Skin epidermis (tissue), 12 donors: ENCODE results near the gene OR6N1.

ENCODE experiments used
- H3K27ac ChIP-seq, 21 experiments: fragments of 200-600 bp; sonication (generic) in 11 of 21; one replicate each; pipeline ENCODE4 v1.5.0; 2020; ENCODE audit warnings: mild to moderate bottlenecking in 3 of 21, inconsistent platforms in 2 of 21, moderate library complexity in 2 of 21
- H3K4me3 ChIP-seq, 7 experiments: fragments of 200-600 bp; sonication (generic) in 2 of 7; one replicate each; pipeline ENCODE4 v1.5.0; 2020; ENCODE audit warnings: inconsistent platforms in 2 of 7, mild to moderate bottlenecking in 2 of 7, moderate library complexity in 1 of 7

The OR6N1 gene

DNA sequence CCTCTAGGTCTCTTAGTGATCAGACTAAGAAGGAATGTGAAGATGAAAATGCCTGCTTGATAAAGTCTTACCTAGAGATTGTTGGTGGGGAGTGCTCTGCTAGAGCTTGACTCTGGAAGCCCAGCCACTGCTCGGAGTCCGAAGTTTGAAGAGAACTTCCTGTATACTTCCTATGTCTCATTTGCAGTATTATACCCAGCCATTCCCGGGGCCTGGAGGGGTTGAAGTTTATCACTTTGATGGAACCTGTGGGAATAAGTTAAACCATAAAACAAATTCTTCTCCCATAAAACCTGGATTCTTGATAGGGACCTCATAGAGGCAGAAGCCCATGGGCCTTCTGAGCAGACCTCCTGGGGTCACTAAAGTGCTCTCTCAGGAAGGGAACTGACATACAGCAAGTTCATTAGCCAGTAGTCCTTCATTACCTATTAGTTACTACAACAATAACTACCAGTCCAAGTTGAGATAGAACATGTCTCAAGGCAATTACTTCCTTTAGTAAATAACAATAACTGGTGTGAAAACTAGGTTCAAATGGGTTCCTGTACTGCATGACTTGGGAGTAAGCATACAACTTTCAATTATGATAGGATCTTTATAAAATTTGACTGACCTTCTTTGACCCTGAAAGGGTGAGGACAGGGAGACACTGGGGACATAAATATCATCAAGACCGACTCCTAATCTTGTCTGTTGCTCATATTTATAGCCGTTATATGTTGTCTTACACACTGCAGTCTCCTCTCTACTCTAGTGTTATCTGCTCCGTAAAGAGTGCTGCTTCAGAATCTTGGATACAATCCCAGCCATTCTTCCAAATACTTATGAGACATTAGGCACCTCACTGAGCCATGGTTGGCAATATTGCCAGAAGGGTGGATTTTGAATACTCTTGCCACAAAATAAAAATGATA lies at the start of gene OR6N1:
TSS of gene OR6N1 (minus strand) at position 246 of the 917 bp plus-strand sequence. CDS start 5,513 bp downstream, outside the sequence.
- Histone ChIP-seq H3K4me3 (no peak within 1 kb of the TSS), H3K27ac (no peak within 1 kb of the TSS)

- Histone ChIP-seq H3K4me3 (no peak overlapping the region), H3K27ac (no peak overlapping the region)
These were observed 49.7 kb upstream of the OR6N1 start for GRCh38 chr1:158821723-158822122.

DNA sequence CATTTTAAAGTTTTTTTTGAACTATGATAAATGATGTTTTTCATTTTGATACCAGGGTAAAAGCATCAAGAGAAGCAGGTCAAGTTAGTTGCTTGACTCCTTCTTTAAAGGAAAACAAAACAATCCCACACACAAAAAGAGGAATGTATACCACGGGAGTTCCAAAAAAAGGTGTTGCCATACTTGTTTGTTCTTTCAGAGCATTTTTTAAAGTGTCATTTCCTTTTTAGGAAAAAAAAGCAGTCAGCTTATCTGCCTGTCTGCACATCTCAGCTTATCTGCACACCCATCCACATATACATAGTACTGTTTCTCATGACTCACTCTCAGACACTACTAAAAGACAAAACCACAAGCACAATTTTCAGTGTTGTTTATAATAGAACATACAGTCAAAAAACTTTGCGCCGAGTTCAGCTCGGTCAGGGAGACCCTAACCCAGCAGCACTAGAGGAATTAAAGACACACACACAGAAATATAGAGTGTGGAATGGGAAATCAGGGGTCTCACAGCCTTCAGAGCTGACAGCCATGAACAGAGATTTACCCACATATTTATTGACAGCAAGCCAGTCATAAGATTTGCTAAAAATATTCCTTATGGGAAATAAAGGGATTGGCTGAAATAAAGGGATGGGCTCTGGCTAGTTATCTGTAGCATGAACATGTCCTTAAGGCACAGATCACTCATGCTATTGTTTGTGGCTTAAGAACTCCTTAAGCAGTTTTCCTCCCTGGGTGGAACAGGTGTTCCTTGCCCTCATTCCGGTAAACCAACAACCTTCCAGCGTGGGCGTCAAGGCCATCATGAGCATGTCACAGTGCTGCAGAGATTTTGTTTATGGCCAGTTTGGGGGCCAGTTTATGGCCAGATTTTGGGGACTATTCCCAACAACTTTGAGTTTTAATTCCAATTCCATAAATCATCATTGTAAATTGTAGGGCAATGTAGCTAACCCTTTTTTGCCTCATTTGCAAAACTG lies 47.8 kb upstream of the OR6N1 start:
- peak overlapping the region in 8 of 21 experiments; percentile 43 to 78 (median 60) for H3K27ac ChIP-seq
- H3K4me3 ChIP-seq, result no peak overlapping the region

- no peak overlapping the region for H3K4me3 ChIP-seq
- peak overlapping the region in 9 of 21 experiments; percentile 21 to 78 (median 58) for H3K27ac ChIP-seq
These were observed 47.0 kb upstream of the OR6N1 start for GRCh38 chr1:158818975-158819431.

- Histone ChIP-seq H3K27ac (peak overlapping the region in 8 of 21 experiments; percentile 43 to 78 (median 60)), H3K4me3 (no peak overlapping the region)
These were observed 46.6 kb upstream of the OR6N1 start for GRCh38 chr1:158818560-158818959.

DNA sequence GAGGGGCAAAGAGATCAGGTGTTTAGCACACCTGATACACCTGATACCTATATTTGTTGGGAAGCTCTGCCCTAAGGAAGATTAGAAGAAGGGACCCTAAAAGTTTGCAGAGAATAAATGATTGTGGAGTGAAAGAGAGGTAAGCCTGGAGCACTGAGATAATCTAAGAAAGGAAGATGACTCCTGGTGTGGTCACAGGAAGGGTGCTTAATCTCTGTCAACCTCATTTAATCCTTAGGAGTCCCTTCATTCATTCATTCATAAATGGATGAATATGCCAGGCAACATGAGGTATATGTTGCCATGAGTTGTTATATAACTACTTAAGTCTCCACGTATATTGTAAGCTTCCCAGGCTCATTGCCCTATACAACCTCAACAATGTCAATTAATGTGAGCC lies 43.0 kb upstream of the OR6N1 start:
- Histone ChIP-seq H3K27ac (no peak overlapping the region), H3K4me3 (no peak overlapping the region)

DNA sequence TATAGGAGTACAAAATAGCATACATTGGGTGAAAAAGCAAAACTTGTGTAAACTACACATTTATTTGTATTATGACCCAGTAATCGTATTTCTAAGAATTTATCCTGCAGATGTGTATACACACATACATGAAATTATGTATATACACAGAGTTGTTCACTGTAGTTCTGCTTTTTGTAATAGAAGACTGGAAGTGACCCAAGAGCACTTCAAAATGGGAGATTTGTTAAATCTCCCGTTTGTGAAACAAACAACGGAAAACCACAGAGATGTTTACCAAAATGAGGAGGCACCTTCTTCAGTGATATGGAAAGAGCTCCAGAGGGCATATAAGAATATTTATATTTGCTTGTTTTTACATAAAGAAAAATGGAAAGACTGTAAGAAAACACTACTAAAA lies 41.2 kb upstream of the OR6N1 start:
- peak overlapping the region in 2 of 21 experiments; percentile 21 to 48 for H3K27ac ChIP-seq

GRCh38 chr1:158812336-158812735 lies 40.3 kb upstream of the OR6N1 start:
- peak overlapping the region in 1 of 21 experiments; percentile 48 for H3K27ac ChIP-seq
- no peak overlapping the region for H3K4me3 ChIP-seq

More for the DNA sequence above, 41.2 kb upstream of the OR6N1 start:
- H3K4me3 ChIP-seq, result no peak overlapping the region

DNA sequence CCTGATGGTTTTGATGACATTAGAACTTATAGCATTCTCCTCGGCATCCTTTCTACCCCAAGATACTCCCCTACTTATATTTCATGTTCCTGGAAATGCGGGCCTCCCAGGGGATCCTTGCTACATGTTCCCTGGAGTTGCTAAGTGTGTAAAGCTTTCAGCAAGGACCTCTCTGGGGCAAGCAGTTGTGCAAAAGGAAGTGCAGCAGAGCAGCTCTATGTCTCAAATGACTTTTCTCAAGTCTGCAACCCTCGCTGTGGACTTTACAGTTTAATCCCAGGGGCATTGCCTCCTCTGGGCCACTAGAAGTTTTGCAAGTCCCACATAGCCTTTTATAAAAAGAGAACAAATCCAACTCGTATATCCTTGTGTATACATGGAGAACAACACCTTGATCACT lies 38.3 kb upstream of the OR6N1 start:
- H3K27ac ChIP-seq, result peak overlapping the region in 5 of 21 experiments; percentile 18 to 61 (median 29)
- H3K4me3 ChIP-seq, result no peak overlapping the region

DNA sequence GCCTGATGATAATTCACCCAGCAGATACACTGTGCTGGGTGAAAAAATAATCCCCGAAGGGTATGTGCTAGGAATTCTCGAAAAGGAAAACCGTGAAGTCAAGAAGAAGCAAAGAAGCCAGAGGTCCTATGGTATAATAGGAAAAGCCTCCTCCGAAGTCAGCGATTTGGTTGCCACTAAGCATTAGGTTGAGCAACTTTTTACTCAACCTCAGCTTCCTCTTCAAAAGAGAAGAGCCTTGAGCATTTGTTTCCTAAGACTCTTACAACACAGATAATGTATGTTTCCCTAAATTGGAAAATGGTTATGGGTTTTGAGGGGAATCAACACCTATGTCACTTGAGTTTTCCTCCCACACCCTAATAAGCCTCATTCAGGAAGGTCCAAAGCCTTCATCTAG lies 37.9 kb upstream of the OR6N1 start:
- H3K27ac ChIP-seq, result peak overlapping the region in 5 of 21 experiments; percentile 18 to 69 (median 61)
- no peak overlapping the region for H3K4me3 ChIP-seq

DNA sequence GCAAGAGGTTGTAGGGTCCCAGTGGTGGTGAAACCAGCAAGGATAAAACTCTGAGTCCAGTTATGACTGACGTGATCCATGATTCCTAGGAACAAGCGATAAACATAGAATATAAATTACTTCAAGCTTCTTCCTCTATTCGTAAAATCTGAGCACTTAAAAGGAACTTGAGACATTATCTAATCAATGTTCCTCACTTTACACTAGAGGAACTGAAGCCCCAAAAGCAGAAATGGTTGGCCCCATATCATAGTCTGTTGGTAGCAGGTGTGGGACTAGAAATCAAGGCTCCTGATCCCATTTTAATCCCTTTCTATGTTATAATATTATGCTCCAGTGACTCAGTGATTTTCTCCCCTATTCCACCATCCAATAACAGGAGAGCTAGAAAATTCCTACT lies 37.3 kb upstream of the OR6N1 start:
- Histone ChIP-seq H3K4me3 (no peak overlapping the region), H3K27ac (peak overlapping the region in 6 of 21 experiments; percentile 17 to 69 (median 46))

GRCh38 chr1:158806916-158807536 lies 35.0 kb upstream of the OR6N1 start:
- Histone ChIP-seq H3K4me3 (no peak overlapping the region), H3K27ac (no peak overlapping the region)

- H3K4me3 ChIP-seq, result no peak overlapping the region
These were observed 31.7 kb upstream of the OR6N1 start for GRCh38 chr1:158803678-158804077.

GRCh38 chr1:158801396-158801795 lies 29.4 kb upstream of the OR6N1 start:
- Histone ChIP-seq H3K4me3 (no peak overlapping the region), H3K27ac (peak overlapping the region in 3 of 21 experiments; percentile 7 to 51 (median 8))

More at GRCh38 chr1:158803678-158804077, 31.7 kb upstream of the OR6N1 start:
- H3K27ac ChIP-seq, result no peak overlapping the region

DNA sequence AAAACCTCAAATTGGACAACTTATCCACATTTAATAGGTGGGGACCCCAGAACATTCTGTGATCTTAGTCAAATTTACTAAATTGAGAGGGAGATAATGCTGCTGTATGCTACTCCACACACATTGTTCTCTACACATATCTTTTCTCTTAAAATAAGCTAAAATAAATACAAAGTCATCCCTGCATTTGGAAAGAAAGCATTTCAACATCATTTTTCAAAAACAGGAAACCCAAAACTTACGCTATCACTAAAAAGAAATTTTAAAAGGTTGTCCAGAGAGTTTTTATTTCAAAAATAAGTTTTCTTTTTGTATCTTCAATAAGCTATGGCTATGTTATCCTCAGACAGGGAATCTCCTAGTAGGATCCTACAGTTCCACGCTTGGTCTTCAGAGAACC lies 28.5 kb upstream of the OR6N1 start:
- Histone ChIP-seq H3K4me3 (no peak overlapping the region), H3K27ac (peak overlapping the region in 2 of 21 experiments; percentile 40 to 51)

- Histone ChIP-seq H3K4me3 (no peak overlapping the region), H3K27ac (peak overlapping the region in 1 of 21 experiments; percentile 51)
These were observed 27.7 kb upstream of the OR6N1 start for GRCh38 chr1:158799689-158800088.

DNA sequence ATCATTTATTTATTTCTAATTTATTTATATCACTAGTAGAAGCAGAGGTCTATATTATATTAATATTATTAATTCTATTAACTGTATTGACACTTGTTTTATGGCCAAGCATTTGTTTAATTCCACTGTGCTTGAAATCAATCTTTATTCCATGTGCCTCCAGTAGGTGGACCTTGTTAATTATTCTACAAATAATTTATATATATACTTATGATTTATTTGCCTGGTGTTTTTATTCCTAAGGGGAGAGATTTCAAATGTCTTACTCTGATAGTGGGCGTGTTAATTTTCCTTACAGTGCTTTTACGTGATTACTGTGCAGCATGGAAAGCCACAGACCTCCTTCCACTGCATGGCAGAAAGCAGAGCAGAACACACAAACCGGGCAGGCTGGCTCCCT lies 26.5 kb upstream of the OR6N1 start:
- no peak overlapping the region for H3K4me3 ChIP-seq
- H3K27ac ChIP-seq, result no peak overlapping the region

GRCh38 chr1:158794247-158794646 lies 22.3 kb upstream of the OR6N1 start:
- Histone ChIP-seq H3K4me3 (no peak overlapping the region), H3K27ac (no peak overlapping the region)

DNA sequence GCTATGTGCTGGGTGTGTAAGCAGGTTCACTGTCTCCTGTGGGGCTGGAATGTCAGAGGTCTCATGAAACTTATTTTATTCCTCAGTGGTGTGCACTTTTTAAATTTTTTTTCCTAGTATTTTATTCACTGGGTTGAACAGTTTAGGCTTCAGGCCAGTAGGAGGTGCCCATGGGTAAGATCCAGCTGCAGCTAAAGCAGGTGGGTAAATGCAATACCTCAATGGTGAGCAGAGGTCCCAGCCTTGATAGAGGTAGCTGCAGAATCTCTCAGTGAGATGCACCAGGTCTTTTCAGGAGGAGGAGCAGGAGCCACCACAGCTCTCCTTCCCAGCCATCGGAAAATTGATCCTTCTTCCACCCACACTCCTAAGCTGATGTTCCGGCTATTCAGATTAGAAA lies 21.6 kb upstream of the OR6N1 start:
- Histone ChIP-seq H3K27ac (no peak overlapping the region), H3K4me3 (no peak overlapping the region)
